PC-9 (cell line): ENCODE measurements around the gene CNTNAP2. TPM values are rescaled to one million over a fixed set of nuclear protein-coding genes. Genes with fewer than 3 reads are reported as not detected.

Experiments used
- BruUV-seq: library from RNA; stranded (reverse); fragments of 400-500 nt; replicated peaks from 2 replicates; lab custom pipeline; 2021; lab: Mats Ljungman, UMichigan
- CTCF ChIA-PET: fragments of 300-600 bp; sonication (Branson Sonifier 250); formaldehyde crosslinking; loops from one replicate; lab custom pipeline; 2022; ENCODE audit warnings: antibody characterized with exemption; lab: Charles Lee
- POLR2A ChIA-PET: fragments of 300-600 bp; sonication (Branson Sonifier 250); formaldehyde crosslinking; loops from one replicate; lab custom pipeline; 2022; ENCODE audit warnings: antibody characterized with exemption; ENCODE audit not compliant: unreplicated experiment; lab: Charles Lee
- DNase-seq, 2 experiments: peaks; one replicate each; pipeline versions ENCODE4 v3.0.0 to v3.0.0-alpha.2; 2015 to 2022; ENCODE audit warnings: mixed read lengths in 1 of 2
- H2AFZ ChIP-seq: fragments of 200-600 bp; sonication (generic); 2 replicates; pipeline ENCODE4 v1.8.1; 2017; ENCODE audit warnings: antibody characterized with exemption
- H3F3A ChIP-seq: fragments of 200-600 bp; sonication (generic); 2 replicates; pipeline ENCODE4 v1.8.1; 2017; ENCODE audit warnings: antibody characterized with exemption, mild to moderate bottlenecking, low read depth; ENCODE audit not compliant: insufficient read depth
- H3K27ac ChIP-seq: fragments of 200-600 bp; sonication (generic); 2 replicates; pipeline ENCODE4 v1.6.1; 2016; ENCODE audit warnings: mixed run types
- H3K27me3 ChIP-seq: fragments of 200-600 bp; sonication (generic); 2 replicates; pipeline ENCODE4 v1.6.1; 2016; ENCODE audit warnings: low read depth, mixed run types; ENCODE audit not compliant: insufficient read depth
- H3K36me3 ChIP-seq: fragments of 200-600 bp; sonication (generic); 2 replicates; pipeline ENCODE4 v1.6.1; 2016; ENCODE audit warnings: low read depth, mixed run types
- H3K4me1 ChIP-seq: fragments of 200-600 bp; sonication (generic); replicated peaks from 2 replicates; pipeline ENCODE4 v1.6.1; 2016; ENCODE audit warnings: mixed run types; ENCODE audit not compliant: insufficient read depth
- H3K4me2 ChIP-seq: fragments of 200-600 bp; sonication (generic); 2 replicates; pipeline ENCODE4 v1.6.1; 2017; ENCODE audit warnings: mixed run types
- H3K4me3 ChIP-seq: fragments of 200-600 bp; sonication (generic); 2 replicates; pipeline ENCODE4 v1.6.1; 2016; ENCODE audit warnings: mixed run types
- H3K79me2 ChIP-seq: fragments of 200-600 bp; sonication (generic); 2 replicates; pipeline ENCODE4 v1.6.1; 2017; ENCODE audit warnings: low read depth, mixed run types
- H3K9me2 ChIP-seq: fragments of 200-600 bp; sonication (generic); 2 replicates; pipeline ENCODE4 v1.8.1; 2017; ENCODE audit warnings: mild to moderate bottlenecking; ENCODE audit not compliant: insufficient read depth
- H3K9me3 ChIP-seq: fragments of 200-600 bp; sonication (generic); 2 replicates; pipeline ENCODE4 v1.8.1; 2016; ENCODE audit warnings: low read depth; ENCODE audit not compliant: insufficient read depth
- H4K20me1 ChIP-seq: fragments of 200-600 bp; sonication (generic); 2 replicates; pipeline ENCODE4 v1.8.1; 2017; ENCODE audit not compliant: insufficient read depth
- CTCF ChIP-seq: fragments of 200-600 bp; sonication (generic); conservative IDR thresholded peaks from 2 replicates; pipeline ENCODE4 v1.6.1; 2017; ENCODE audit warnings: mixed run types, antibody characterized with exemption, mild to moderate bottlenecking, moderate library complexity
- EZH2 ChIP-seq: fragments of 200-600 bp; sonication (generic); IDR thresholded peaks from 2 replicates; pipeline ENCODE4 v1.8.0; 2017; ENCODE audit warnings: antibody characterized with exemption, low read depth
- intact Hi-C: fragments of 100-400 bp; cut with micrococcal nuclease; formaldehyde crosslinking; loops from one replicate; pipeline ENCODE4 v1.10.0; 2022; ENCODE audit not compliant: unreplicated experiment
- total RNA-seq: library from RNA; stranded (reverse); gene quantifications from 2 replicates; pipeline ENCODE4 v1.2.3, GENCODE V29; 2021

Gene CNTNAP2
- total RNA-seq, 1 experiment from 2014 or later: not detected

- ChIA-PET CTCF (no interaction called here), POLR2A (no interaction called here)
- Histone ChIP-seq H3K27me3 (no peaks in the 10 kb centered on the region), H3K4me2 (no peak overlapping the region), H3K9me2 (no peaks in the 10 kb centered on the region), H3F3A (no peaks in the 10 kb centered on the region), H2AFZ (no peak overlapping the region), H3K4me1 (no peaks in the 10 kb centered on the region), H3K4me3 (no peak overlapping the region), H3K79me2 (no peaks in the 10 kb centered on the region), H3K9me3 (no peaks in the 10 kb centered on the region), H3K36me3 (no peaks in the 10 kb centered on the region), H4K20me1 (no peaks in the 10 kb centered on the region), H3K27ac (no peak overlapping the region)
- BruUV-seq: no TSS peak
- DNase-seq: no peak
- intact Hi-C loops: no loop called here
- no peak for TF ChIP-seq EZH2
- TF ChIP-seq CTCF: no peak
Observed at GRCh38 chr7:146201945-146202344, 85.3 kb downstream of the CNTNAP2 start.

GRCh38 chr7:146206270-146206669 is 89.7 kb downstream of the CNTNAP2 start:
- Histone ChIP-seq H3K9me3 (no peaks in the 10 kb centered on the region), H4K20me1 (no peaks in the 10 kb centered on the region), H3K4me2 (no peak overlapping the region), H3K4me3 (no peak overlapping the region), H3K27ac (no peak overlapping the region), H3K79me2 (no peaks in the 10 kb centered on the region), H3F3A (no peaks in the 10 kb centered on the region), H3K27me3 (no peaks in the 10 kb centered on the region), H3K36me3 (no peaks in the 10 kb centered on the region), H3K4me1 (no peaks in the 10 kb centered on the region), H3K9me2 (no peaks in the 10 kb centered on the region), H2AFZ (no peak overlapping the region)
- TF ChIP-seq EZH2: no peak
- no peak for TF ChIP-seq CTCF
- DNase-seq: no peak
- ChIA-PET POLR2A (no interaction called here), CTCF (no interaction called here)
- intact Hi-C loops: no loop called here
- no TSS peak for BruUV-seq

GRCh38 chr7:146208492-146208891 is 91.9 kb downstream of the CNTNAP2 start:
- Histone ChIP-seq H3K9me3 (no peaks in the 10 kb centered on the region), H3K36me3 (no peaks in the 10 kb centered on the region), H3F3A (no peaks in the 10 kb centered on the region), H2AFZ (no peak overlapping the region), H3K4me2 (no peak overlapping the region), H3K4me3 (no peak overlapping the region), H3K4me1 (no peaks in the 10 kb centered on the region), H3K27ac (no peak overlapping the region), H3K27me3 (no peaks in the 10 kb centered on the region), H3K9me2 (peaks cover 4% of the 10 kb centered on the region; the same call in 1 of the 2 replicates), H4K20me1 (no peaks in the 10 kb centered on the region), H3K79me2 (no peaks in the 10 kb centered on the region)
- intact Hi-C loops: no loop called here
- TF ChIP-seq EZH2 (no peak), CTCF (no peak)
- no TSS peak for BruUV-seq
- ChIA-PET CTCF (no interaction called here), POLR2A (no interaction called here)
- no peak for DNase-seq
